Esophagus muscularis mucosa (tissue), 4 donors: ENCODE results near the gene C11orf65.

ENCODE experiments used
- EP300 ChIP-seq: sonication (generic); formaldehyde crosslinking; IDR thresholded peaks from one replicate; pipeline ENCODE4 v1.6.1; 2017; ENCODE audit warnings: antibody characterized with exemption
- POLR2A ChIP-seq: fragments of 450-650 bp; IDR thresholded peaks from one replicate; pipeline ENCODE4 v1.6.1; 2017; ENCODE audit warnings: antibody characterized with exemption, moderate library complexity, mild to moderate bottlenecking, low read depth
- POLR2AphosphoS5 ChIP-seq, 2 donors: sonication (generic); formaldehyde crosslinking; IDR thresholded peaks; one replicate each; pipeline ENCODE4 v1.6.1; 2017; ENCODE audit warnings: antibody characterized with exemption in 2 of 2
- TF ChIP-seq, protein P1 (sequence below), 3 experiments: fragments of 200-600 bp in 2 of 3; fragments of 450-650 bp in 1 of 3; sonication (generic) in 2 of 3; IDR thresholded peaks; one replicate each; pipeline ENCODE4 v1.5.1; 2017 to 2019; ENCODE audit warnings: antibody characterized with exemption in 3 of 3, mild to moderate bottlenecking in 2 of 3, moderate library complexity in 1 of 3

DNA sequence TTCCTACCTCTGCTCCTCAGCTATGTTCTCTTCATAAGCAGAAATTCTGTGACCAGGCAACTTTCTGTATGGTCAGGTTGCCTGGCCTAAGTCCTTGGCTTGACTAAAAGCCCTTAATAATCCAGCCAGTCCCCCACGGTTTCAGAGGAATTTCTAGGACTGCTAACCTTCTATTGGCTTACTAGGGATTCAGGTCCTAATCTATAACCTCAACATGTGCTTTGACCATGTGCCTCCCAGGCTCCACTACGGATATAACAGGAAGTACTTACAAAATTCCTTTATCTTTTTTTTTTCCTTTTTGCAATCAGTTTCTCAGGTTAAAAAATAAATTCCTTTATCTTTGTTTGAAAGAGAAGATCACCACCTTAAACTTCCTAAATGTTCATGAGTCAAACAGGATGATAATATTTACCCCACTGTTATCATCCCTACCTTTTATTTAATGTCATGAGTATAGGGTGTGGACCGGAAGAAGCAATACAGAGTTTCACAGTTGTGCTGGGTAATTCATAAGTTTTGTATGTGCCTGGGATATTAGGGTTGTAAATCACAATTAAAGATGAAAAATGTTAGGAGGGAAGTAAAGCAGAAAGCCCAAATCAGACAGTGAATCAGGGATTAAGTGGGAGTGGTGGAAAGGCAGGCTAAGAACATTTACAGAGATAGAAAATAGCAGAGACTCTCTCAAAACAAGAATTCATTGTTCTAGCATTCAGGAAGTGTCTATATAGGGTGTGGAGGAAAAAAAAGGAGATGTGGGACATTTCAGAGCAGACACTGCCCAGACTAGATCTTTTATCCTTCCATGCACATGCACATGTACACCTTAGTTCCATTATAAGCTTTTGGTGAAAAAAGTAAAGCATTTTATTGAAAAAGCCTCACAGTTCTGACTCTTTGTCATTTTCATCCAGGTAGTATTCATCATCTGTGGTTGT lies 41.6 kb upstream of the C11orf65 start:
- TF ChIP-seq, protein P1, sequence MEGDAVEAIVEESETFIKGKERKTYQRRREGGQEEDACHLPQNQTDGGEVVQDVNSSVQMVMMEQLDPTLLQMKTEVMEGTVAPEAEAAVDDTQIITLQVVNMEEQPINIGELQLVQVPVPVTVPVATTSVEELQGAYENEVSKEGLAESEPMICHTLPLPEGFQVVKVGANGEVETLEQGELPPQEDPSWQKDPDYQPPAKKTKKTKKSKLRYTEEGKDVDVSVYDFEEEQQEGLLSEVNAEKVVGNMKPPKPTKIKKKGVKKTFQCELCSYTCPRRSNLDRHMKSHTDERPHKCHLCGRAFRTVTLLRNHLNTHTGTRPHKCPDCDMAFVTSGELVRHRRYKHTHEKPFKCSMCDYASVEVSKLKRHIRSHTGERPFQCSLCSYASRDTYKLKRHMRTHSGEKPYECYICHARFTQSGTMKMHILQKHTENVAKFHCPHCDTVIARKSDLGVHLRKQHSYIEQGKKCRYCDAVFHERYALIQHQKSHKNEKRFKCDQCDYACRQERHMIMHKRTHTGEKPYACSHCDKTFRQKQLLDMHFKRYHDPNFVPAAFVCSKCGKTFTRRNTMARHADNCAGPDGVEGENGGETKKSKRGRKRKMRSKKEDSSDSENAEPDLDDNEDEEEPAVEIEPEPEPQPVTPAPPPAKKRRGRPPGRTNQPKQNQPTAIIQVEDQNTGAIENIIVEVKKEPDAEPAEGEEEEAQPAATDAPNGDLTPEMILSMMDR (IDR thresholded peaks at IDR 0.05): no peak
- TF ChIP-seq EP300: no peak
- no peak for TF ChIP-seq POLR2A
- TF ChIP-seq POLR2AphosphoS5 (IDR thresholded peaks at IDR 0.05): no peak
